Glutamatergic neuron (in vitro differentiated cells): ENCODE results near the gene TINCR. TPM values are rescaled to one million over a fixed set of nuclear protein-coding genes. Genes with fewer than 3 reads are reported as not detected.
"Not testable (repeated sequence)": the region's sequence is repeated elsewhere in the genome, so short reads cannot be mapped to it uniquely, and the experiment has no call there.

Source experiments
- DNase-seq: peaks from one replicate; pipeline ENCODE4 v3.0.0; 2022
- H3K27ac Mint-ChIP-seq: one replicate; pipeline ENCODE4 v1.8.0; 2020; ENCODE audit warnings: mild to moderate bottlenecking, mixed read lengths, inconsistent platforms; ENCODE audit not compliant: unreplicated experiment
- H3K27me3 Mint-ChIP-seq: one replicate; pipeline ENCODE4 v1.8.0; 2020; ENCODE audit warnings: mild to moderate bottlenecking, moderate library complexity, mixed read lengths, inconsistent platforms; ENCODE audit not compliant: unreplicated experiment
- H3K36me3 Mint-ChIP-seq: one replicate; pipeline ENCODE4 v1.8.0; 2020; ENCODE audit warnings: mild to moderate bottlenecking, mixed read lengths, inconsistent platforms; ENCODE audit not compliant: unreplicated experiment
- H3K4me1 Mint-ChIP-seq: one replicate; pipeline ENCODE4 v1.8.0; 2020; ENCODE audit warnings: mild to moderate bottlenecking, low read depth, mixed read lengths, inconsistent platforms; ENCODE audit not compliant: unreplicated experiment
- H3K4me3 Mint-ChIP-seq: one replicate; pipeline ENCODE4 v1.8.0; 2020; ENCODE audit warnings: mild to moderate bottlenecking, mixed read lengths, inconsistent platforms; ENCODE audit not compliant: unreplicated experiment
- H3K9me3 Mint-ChIP-seq: one replicate; pipeline ENCODE4 v1.8.0; 2020; ENCODE audit warnings: mild to moderate bottlenecking, moderate library complexity, mixed read lengths, inconsistent platforms; ENCODE audit not compliant: unreplicated experiment
- CTCF ChIP-seq: fragments of 200-600 bp; sonication (generic); IDR thresholded peaks from one replicate; pipeline ENCODE4 v1.5.0; 2021; ENCODE audit not compliant: partially characterized antibody, unreplicated experiment
- total RNA-seq: library from RNA; stranded (reverse); fragmentation: NEBNext Ultra II Directional; extraction: Animal tissue kit (Norgen Biotek cat#: 25700); gene quantifications from one replicate; pipeline ENCODE4 v1.2.1, GENCODE V29; 2021; ENCODE audit not compliant: unreplicated experiment

The TINCR gene
- total RNA-seq, 1 donor from 2014 or later = 1.0 TPM

- TF ChIP-seq CTCF = no peak
- Mint-ChIP-seq H3K36me3 (peaks cover 6% of the 10 kb centered on the region), H3K4me3 (no peak overlapping the region), H3K27me3 (no peaks in the 10 kb centered on the region), H3K27ac (no peak overlapping the region), H3K4me1 (peaks cover 3% of the 10 kb centered on the region), H3K9me3 (peaks cover 4% of the 10 kb centered on the region)
- DNase-seq = no peak
Observed at GRCh38 chr19:5609881-5610448, 42.2 kb upstream of the TINCR start.

- not testable (repeated sequence) for H3K4me1 Mint-ChIP-seq, H3K36me3 Mint-ChIP-seq, H3K9me3 Mint-ChIP-seq
Observed at GRCh38 chr19:5608766-5609165, 41.0 kb upstream of the TINCR start.

GRCh38 chr19:5608291-5608690 lies 40.5 kb upstream of the TINCR start:
- Mint-ChIP-seq H3K4me3 (no peak overlapping the region), H3K9me3 (peaks cover 5% of the 10 kb centered on the region), H3K27me3 (no peaks in the 10 kb centered on the region), H3K27ac (peak overlapping the region; percentile 23), H3K36me3 (peaks cover 6% of the 10 kb centered on the region), H3K4me1 (peaks cover 3% of the 10 kb centered on the region)
- DNase-seq = no peak
- no peak for TF ChIP-seq CTCF

More at GRCh38 chr19:5608766-5609165, 41.0 kb upstream of the TINCR start:
- not testable (repeated sequence) for DNase-seq, H3K4me3 Mint-ChIP-seq, H3K27me3 Mint-ChIP-seq, H3K27ac Mint-ChIP-seq

GRCh38 chr19:5607318-5608275 lies 39.8 kb upstream of the TINCR start:
- Mint-ChIP-seq H3K4me1 (peaks cover 3% of the 10 kb centered on the region), H3K9me3 (peaks cover 2% of the 10 kb centered on the region), H3K27ac (peak overlapping the region; percentile 23), H3K4me3 (no peak overlapping the region), H3K27me3 (no peaks in the 10 kb centered on the region), H3K36me3 (no peaks in the 10 kb centered on the region)
- DNase-seq = no peak
- no peak for TF ChIP-seq CTCF

GRCh38 chr19:5605362-5605761 lies 37.6 kb upstream of the TINCR start:
- no peak overlapping the region for H3K27ac Mint-ChIP-seq
- peaks cover 3% of the 10 kb centered on the region for H3K4me1 Mint-ChIP-seq
- no peak for DNase-seq
- H3K27me3 Mint-ChIP-seq = no peaks in the 10 kb centered on the region
- H3K36me3 Mint-ChIP-seq = peaks cover under 1% of the 10 kb centered on the region
- H3K9me3 Mint-ChIP-seq = peaks cover 2% of the 10 kb centered on the region
- no peak overlapping the region for H3K4me3 Mint-ChIP-seq
- no peak for TF ChIP-seq CTCF
